Cardiac septum (tissue), 1 donor: ENCODE results near the gene PPP4R4. TPM values are rescaled to one million over a fixed set of nuclear protein-coding genes. Genes with fewer than 3 reads are reported as not detected.
"Not testable (repeated sequence)": the region's sequence is repeated elsewhere in the genome, so short reads cannot be mapped to it uniquely, and the experiment has no call there.

Experiments
- DNase-seq: peaks from one replicate; pipeline ENCODE4 v3.0.0-alpha.2; 2020; ENCODE audit warnings: low spot score
- intact Hi-C: fragments of 100-400 bp; cut with DNase I; formaldehyde crosslinking; loops from one replicate; pipeline ENCODE4 v1.14.0; 2022
- total RNA-seq: library from RNA; stranded (reverse); fragmentation: NEBNext Ultra II Directional; extraction: Animal tissue kit (Norgen Biotek cat#: 25700); gene quantifications from one replicate; pipeline ENCODE4 v1.2.1, GENCODE V29; 2021
- donor health status: DM: no; HTN: no; CAD: no.

Gene PPP4R4
- total RNA-seq, 1 donor from 2014 or later: 0.30 TPM

- intact Hi-C loops: no loop called here
- no peak for DNase-seq
Observed at GRCh38 chr14:94173471-94173884, 644 bp upstream of the PPP4R4 start.

GRCh38 chr14:94174604-94175010 is 485 bp downstream of the PPP4R4 start:
- no peak for DNase-seq
- intact Hi-C loops: loop anchor here (5.0 kb wide), 2 partner anchors 37 to 137 kb away; no protein-coding TSS in a partner anchor

GRCh38 chr14:94175011-94175745 is 1.1 kb downstream of the PPP4R4 start:
- intact Hi-C loops: loop anchor here (5.0 kb wide), 2 partner anchors 38 to 138 kb away; no protein-coding TSS in a partner anchor
- DNase-seq: no peak

GRCh38 chr14:94175747-94176146 is 1.6 kb downstream of the PPP4R4 start:
- intact Hi-C loops: loop anchor here (5.0 kb wide), 2 partner anchors 38 to 138 kb away; no protein-coding TSS in a partner anchor
- no peak for DNase-seq

GRCh38 chr14:94176808-94177207 is 2.7 kb downstream of the PPP4R4 start:
- DNase-seq: no peak
- intact Hi-C loops: loop anchor here (5.0 kb wide), 2 partner anchors 40 to 140 kb away; no protein-coding TSS in a partner anchor

- DNase-seq: no peak
- intact Hi-C loops: loop anchor here (5.0 kb wide), 2 partner anchors 41 to 141 kb away; no protein-coding TSS in a partner anchor
Observed at GRCh38 chr14:94177806-94178205, 3.7 kb downstream of the PPP4R4 start.

- intact Hi-C loops: loop anchor here (5.0 kb wide), 2 partner anchors 42 to 142 kb away; no protein-coding TSS in a partner anchor
Observed at GRCh38 chr14:94179244-94179643, 5.1 kb downstream of the PPP4R4 start.

GRCh38 chr14:94180655-94181271 is 6.6 kb downstream of the PPP4R4 start:
- intact Hi-C loops: no loop called here

More at GRCh38 chr14:94179244-94179643, 5.1 kb downstream of the PPP4R4 start:
- no peak for DNase-seq

GRCh38 chr14:94181835-94182234 is 7.7 kb downstream of the PPP4R4 start:
- intact Hi-C loops: no loop called here
- DNase-seq: no peak

More at GRCh38 chr14:94180655-94181271, 6.6 kb downstream of the PPP4R4 start:
- no peak for DNase-seq

- intact Hi-C loops: no loop called here
- no peak for DNase-seq
Observed at GRCh38 chr14:94192536-94192935, 18.4 kb downstream of the PPP4R4 start.

- intact Hi-C loops: no loop called here
- no peak for DNase-seq
Observed at GRCh38 chr14:94193776-94194175, 19.7 kb downstream of the PPP4R4 start.

- intact Hi-C loops: no loop called here
- DNase-seq: no peak
Observed at GRCh38 chr14:94196057-94196456, 21.9 kb downstream of the PPP4R4 start.

GRCh38 chr14:94203473-94204210 is 29.5 kb downstream of the PPP4R4 start:
- DNase-seq: no peak
- intact Hi-C loops: no loop called here

- intact Hi-C loops: no loop called here
- DNase-seq: no peak
Observed at GRCh38 chr14:94213021-94213420, 38.9 kb downstream of the PPP4R4 start.

GRCh38 chr14:94213741-94214140 is 39.6 kb downstream of the PPP4R4 start:
- DNase-seq: no peak
- intact Hi-C loops: no loop called here

- DNase-seq: no peak
- intact Hi-C loops: no loop called here
Observed at GRCh38 chr14:94217116-94217515, 43.0 kb downstream of the PPP4R4 start.

GRCh38 chr14:94218198-94218886 is 44.2 kb downstream of the PPP4R4 start:
- intact Hi-C loops, DNase-seq: not testable (repeated sequence)

GRCh38 chr14:94224040-94224439 is 49.9 kb downstream of the PPP4R4 start:
- DNase-seq: no peak
- intact Hi-C loops: no loop called here
